ENCODE results near the gene TTLL13.

- TF ChIP-seq POLR2A (IDR thresholded peaks at IDR 0.05) (no peak), CTCF (IDR thresholded peaks at IDR 0.05 in 8 of 11, conservative IDR thresholded peaks at IDR 0.05 in 3 of 11) (peak in 10 of 11 experiments; percentile 9 to 73 (median 61)), POLR2AphosphoS5 (IDR thresholded peaks at IDR 0.05) (peak; percentile 22 to 44 (median 37))
Measured at GRCh38 chr15:90221246-90221900, 28.0 kb upstream of the TTLL13 start.

All from spleen (tissue), 7 donors.